ENCODE measurements around the gene AFF3. TPM values are rescaled to one million over a fixed set of nuclear protein-coding genes. Genes with fewer than 3 reads are reported as not detected.

Gene AFF3
- total and polyA plus RNA-seq, 7 donors: 0.46 to 25.0 (median 18.6) TPM

GRCh38 chr2:99801327-99801901 is 341.0 kb downstream of the AFF3 start:
- TF ChIP-seq POLR2AphosphoS5 (IDR thresholded peaks at IDR 0.05) (no peak), EP300 (IDR thresholded peaks at IDR 0.05) (no peak), CTCF (IDR thresholded peaks at IDR 0.05) (no peak), POLR2A (IDR thresholded peaks at IDR 0.05) (no peak)
- no peaks in the 10 kb centered on the region for H3K36me3 ChIP-seq
- intact Hi-C loops (cut with DNase I): no loop called here
- H3K27ac ChIP-seq: no peak overlapping the region
- H3K9me3 ChIP-seq: no peaks in the 10 kb centered on the region
- no peak overlapping the region for H3K4me3 ChIP-seq
- WGBS, 2 donors: 53 to 67% methylated on average over 4 of the region's 4 CpGs
- no peaks in the 10 kb centered on the region for H3K4me1 ChIP-seq
- no peak for DNase-seq
- H3K27me3 ChIP-seq: no peaks in the 10 kb centered on the region

GRCh38 chr2:99797475-99797874 is 344.9 kb downstream of the AFF3 start:
- no peak overlapping the region for H3K27ac ChIP-seq

GRCh38 chr2:99794414-99794813 is 348.0 kb downstream of the AFF3 start:
- H3K4me3 ChIP-seq: no peak overlapping the region
- no peak for DNase-seq
- no peak overlapping the region for H3K27ac ChIP-seq
- H3K36me3 ChIP-seq: no peaks in the 10 kb centered on the region
- no peak for TF ChIP-seq EP300 (IDR thresholded peaks at IDR 0.05)
- no peak for TF ChIP-seq POLR2A (IDR thresholded peaks at IDR 0.05)
- TF ChIP-seq CTCF (IDR thresholded peaks at IDR 0.05): no peak
- no peak for TF ChIP-seq POLR2AphosphoS5 (IDR thresholded peaks at IDR 0.05)
- no peaks in the 10 kb centered on the region for H3K9me3 ChIP-seq
- intact Hi-C loops (cut with DNase I): no loop called here
- H3K4me1 ChIP-seq: no peaks in the 10 kb centered on the region
- no peaks in the 10 kb centered on the region for H3K27me3 ChIP-seq

More at GRCh38 chr2:99797475-99797874, 344.9 kb downstream of the AFF3 start:
- Histone ChIP-seq H3K4me1 (no peaks in the 10 kb centered on the region), H3K4me3 (no peak overlapping the region), H3K27me3 (no peaks in the 10 kb centered on the region), H3K36me3 (no peaks in the 10 kb centered on the region), H3K9me3 (no peaks in the 10 kb centered on the region)
- no peak for DNase-seq
- WGBS, 2 donors: 94 to 96% methylated on average over 1 of the region's 1 CpG
- TF ChIP-seq POLR2A (IDR thresholded peaks at IDR 0.05) (no peak), EP300 (IDR thresholded peaks at IDR 0.05) (no peak), CTCF (IDR thresholded peaks at IDR 0.05) (no peak)
- intact Hi-C loops (cut with DNase I): no loop called here

GRCh38 chr2:99793022-99793421 is 349.4 kb downstream of the AFF3 start:
- TF ChIP-seq CTCF (IDR thresholded peaks at IDR 0.05): no peak
- TF ChIP-seq POLR2AphosphoS5 (IDR thresholded peaks at IDR 0.05): no peak
- TF ChIP-seq EP300 (IDR thresholded peaks at IDR 0.05): no peak
- TF ChIP-seq POLR2A (IDR thresholded peaks at IDR 0.05): no peak
- H3K4me1 ChIP-seq: no peaks in the 10 kb centered on the region
- DNase-seq: no peak
- H3K36me3 ChIP-seq: no peaks in the 10 kb centered on the region
- no peak overlapping the region for H3K4me3 ChIP-seq
- no peaks in the 10 kb centered on the region for H3K9me3 ChIP-seq
- 88 to 89% methylated on average over 8 of the region's 8 CpGs for WGBS, 2 donors
- intact Hi-C loops (cut with DNase I): no loop called here
- no peak overlapping the region for H3K27ac ChIP-seq
- no peaks in the 10 kb centered on the region for H3K27me3 ChIP-seq

- WGBS, 2 donors: 38 to 67% methylated on average over 1 of the region's 1 CpG
- Histone ChIP-seq H3K4me1 (no peaks in the 10 kb centered on the region), H3K9me3 (no peaks in the 10 kb centered on the region), H3K4me3 (no peak overlapping the region), H3K27ac (no peak overlapping the region), H3K36me3 (no peaks in the 10 kb centered on the region), H3K27me3 (no peaks in the 10 kb centered on the region)
- DNase-seq: no peak
- TF ChIP-seq POLR2A (IDR thresholded peaks at IDR 0.05) (no peak), EP300 (IDR thresholded peaks at IDR 0.05) (no peak), POLR2AphosphoS5 (IDR thresholded peaks at IDR 0.05) (no peak), CTCF (IDR thresholded peaks at IDR 0.05) (no peak)
- intact Hi-C loops (cut with DNase I): no loop called here
These were observed 352.5 kb downstream of the AFF3 start for GRCh38 chr2:99789849-99790248.
